ENCODE results near the gene USP43.

Gene USP43

GRCh38 chr17:9703781-9704082, 58.4 kb downstream of the USP43 start:
- TF ChIP-seq CTCF (IDR thresholded peaks at IDR 0.05; ENCODE audit: low read length, missing control alignments), result no peak
- H3K4me3 ChIP-seq (replicated peaks; ENCODE audit: low read depth, low read length), result no peak overlapping the region
- no peak for DNase-seq (ENCODE audit: low read depth)

GRCh38 chr17:9705745-9706144, 60.4 kb downstream of the USP43 start:
- TF ChIP-seq CTCF (IDR thresholded peaks at IDR 0.05; ENCODE audit: low read length, missing control alignments), result no peak
- DNase-seq (ENCODE audit: low read depth), result no peak
- no peak overlapping the region for H3K4me3 ChIP-seq (replicated peaks; ENCODE audit: low read depth, low read length)

GRCh38 chr17:9707948-9708347, 62.6 kb downstream of the USP43 start:
- no peak for TF ChIP-seq CTCF (IDR thresholded peaks at IDR 0.05; ENCODE audit: low read length, missing control alignments)
- no peak for DNase-seq (ENCODE audit: low read depth)
- no peak overlapping the region for H3K4me3 ChIP-seq (replicated peaks; ENCODE audit: low read depth, low read length)

- no peak for DNase-seq (ENCODE audit: low read depth)
- no peak overlapping the region for H3K4me3 ChIP-seq (replicated peaks; ENCODE audit: low read depth, low read length)
- no peak for TF ChIP-seq CTCF (IDR thresholded peaks at IDR 0.05; ENCODE audit: low read length, missing control alignments)
These were observed 69.5 kb downstream of the USP43 start for GRCh38 chr17:9714801-9715200.

GRCh38 chr17:9715503-9716016, 70.2 kb downstream of the USP43 start:
- no peak overlapping the region for H3K4me3 ChIP-seq (replicated peaks; ENCODE audit: low read depth, low read length)
- TF ChIP-seq CTCF (IDR thresholded peaks at IDR 0.05; ENCODE audit: low read length, missing control alignments), result no peak
- no peak for DNase-seq (ENCODE audit: low read depth)

DNA sequence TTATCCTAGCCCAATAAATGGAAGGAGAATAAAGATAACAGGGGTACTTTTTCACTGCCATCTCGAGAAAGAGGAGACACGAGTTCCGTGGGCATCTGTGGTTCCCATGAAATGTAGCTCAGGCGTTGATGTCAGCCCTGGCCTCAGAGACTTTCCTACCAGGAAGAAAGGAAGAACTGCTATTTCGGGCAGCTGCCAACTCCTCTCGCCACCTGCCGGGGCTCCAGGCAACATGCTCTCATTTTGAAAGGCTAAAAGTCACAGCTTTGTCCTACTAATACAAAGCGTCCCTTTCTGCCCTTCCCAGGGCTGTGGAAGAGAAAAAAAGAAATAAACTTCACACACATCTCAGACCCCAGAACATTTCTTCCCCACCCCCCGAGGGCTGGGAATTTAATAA, 80.3 kb downstream of the USP43 start:
- TF ChIP-seq CTCF (IDR thresholded peaks at IDR 0.05; ENCODE audit: low read length, missing control alignments), result no peak
- no peak for DNase-seq (ENCODE audit: low read depth)
- no peak overlapping the region for H3K4me3 ChIP-seq (replicated peaks; ENCODE audit: low read depth, low read length)

DNA sequence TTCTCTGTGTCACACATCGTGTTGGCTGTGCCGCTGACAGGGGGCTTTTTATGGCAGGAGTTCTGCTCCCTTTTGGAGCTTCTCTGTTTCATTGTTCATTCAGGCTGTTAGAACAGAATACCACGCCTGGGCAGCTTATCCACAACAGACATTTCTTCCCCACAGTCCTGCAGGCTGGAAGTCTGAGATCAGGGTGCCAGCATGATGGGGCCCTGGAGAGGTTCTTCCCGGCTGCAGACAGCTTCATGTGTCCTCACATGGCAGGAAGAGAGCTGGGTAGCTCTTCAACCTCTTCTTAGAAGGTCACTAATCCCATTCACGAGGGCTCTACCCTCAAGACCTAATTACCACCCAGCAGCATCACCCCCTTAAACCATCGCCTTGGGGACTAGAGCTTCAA, 81.0 kb downstream of the USP43 start:
- no peak for TF ChIP-seq CTCF (IDR thresholded peaks at IDR 0.05; ENCODE audit: low read length, missing control alignments)
- H3K4me3 ChIP-seq (replicated peaks; ENCODE audit: low read depth, low read length), result no peak overlapping the region
- no peak for DNase-seq (ENCODE audit: low read depth)

Data from fibroblast of pulmonary artery (primary cell).